BE2C (cell line): ENCODE measurements around the gene CBFA2T3.

ENCODE experiments used
- DNase-seq: peaks from one replicate; pipeline ENCODE4 v3.0.0-alpha.2; 2020
- H3K27me3 ChIP-seq: fragments of 250-450 bp; sonication (Bioruptor Pico); 2 replicates; pipeline ENCODE4 v1.5.1; 2020; ENCODE audit warnings: mild to moderate bottlenecking
- H3K36me3 ChIP-seq: fragments of 250-450 bp; sonication (Bioruptor Pico); 2 replicates; pipeline ENCODE4 v1.5.1; 2020; ENCODE audit warnings: mild to moderate bottlenecking
- H3K4me1 ChIP-seq: fragments of 250-450 bp; sonication (Bioruptor Pico); 2 replicates; pipeline ENCODE4 v1.5.1; 2020
- H3K4me3 ChIP-seq: 2 replicates; pipeline ENCODE4 v1.5.1; 2011; ENCODE audit warnings: low read depth, low read length
- H3K9me3 ChIP-seq: fragments of 250-450 bp; sonication (Bioruptor Pico); 2 replicates; pipeline ENCODE4 v1.5.1; 2020
- TF ChIP-seq, protein P1 (sequence below): IDR thresholded peaks from 2 replicates; pipeline ENCODE4 v1.5.1; 2012; ENCODE audit warnings: mild to moderate bottlenecking, low read depth, low read length

Gene CBFA2T3

DNA sequence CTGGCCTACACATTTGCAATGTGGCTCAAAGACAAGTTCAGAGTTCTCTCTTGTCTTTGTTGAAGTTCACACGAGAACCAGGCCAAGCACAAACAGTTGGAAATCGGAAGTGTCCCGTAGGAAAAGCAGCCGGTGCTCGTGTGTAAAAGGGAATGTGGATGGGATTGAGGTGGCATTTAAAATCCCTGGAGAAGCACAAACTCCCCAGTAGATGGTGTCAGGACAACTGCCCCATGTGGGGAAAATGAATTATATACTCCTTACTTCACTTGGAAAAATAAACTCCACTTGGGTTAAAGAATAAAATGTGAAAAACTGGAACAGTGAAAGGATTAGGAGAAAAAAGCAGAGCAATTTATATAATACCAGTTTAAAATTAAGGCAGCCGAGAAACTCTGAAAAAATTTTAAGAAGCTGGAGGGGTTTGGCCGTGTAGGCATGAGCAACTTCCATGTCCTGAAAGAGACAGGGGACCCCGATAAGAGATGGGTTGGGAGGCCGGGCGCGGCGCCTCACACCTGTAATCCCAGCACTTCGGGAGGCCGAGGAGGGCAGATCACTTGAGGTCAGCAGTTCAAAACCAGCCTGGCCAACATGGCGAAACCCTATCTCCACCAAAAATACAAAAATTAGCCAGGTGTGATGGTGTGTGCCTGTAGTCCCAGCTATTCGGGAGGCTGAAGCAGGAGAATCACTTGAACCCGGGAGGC is 28.1 kb downstream of the CBFA2T3 start:
- no peak overlapping the region for H3K4me3 ChIP-seq
- TF ChIP-seq, protein P1, sequence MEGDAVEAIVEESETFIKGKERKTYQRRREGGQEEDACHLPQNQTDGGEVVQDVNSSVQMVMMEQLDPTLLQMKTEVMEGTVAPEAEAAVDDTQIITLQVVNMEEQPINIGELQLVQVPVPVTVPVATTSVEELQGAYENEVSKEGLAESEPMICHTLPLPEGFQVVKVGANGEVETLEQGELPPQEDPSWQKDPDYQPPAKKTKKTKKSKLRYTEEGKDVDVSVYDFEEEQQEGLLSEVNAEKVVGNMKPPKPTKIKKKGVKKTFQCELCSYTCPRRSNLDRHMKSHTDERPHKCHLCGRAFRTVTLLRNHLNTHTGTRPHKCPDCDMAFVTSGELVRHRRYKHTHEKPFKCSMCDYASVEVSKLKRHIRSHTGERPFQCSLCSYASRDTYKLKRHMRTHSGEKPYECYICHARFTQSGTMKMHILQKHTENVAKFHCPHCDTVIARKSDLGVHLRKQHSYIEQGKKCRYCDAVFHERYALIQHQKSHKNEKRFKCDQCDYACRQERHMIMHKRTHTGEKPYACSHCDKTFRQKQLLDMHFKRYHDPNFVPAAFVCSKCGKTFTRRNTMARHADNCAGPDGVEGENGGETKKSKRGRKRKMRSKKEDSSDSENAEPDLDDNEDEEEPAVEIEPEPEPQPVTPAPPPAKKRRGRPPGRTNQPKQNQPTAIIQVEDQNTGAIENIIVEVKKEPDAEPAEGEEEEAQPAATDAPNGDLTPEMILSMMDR, result peak; percentile 20; the same call in 1 of the 2 replicates
- no peaks in the 10 kb centered on the region for H3K36me3 ChIP-seq
- DNase-seq, result no peak
- peaks cover 87% of the 10 kb centered on the region for H3K27me3 ChIP-seq
- H3K9me3 ChIP-seq, result no peaks in the 10 kb centered on the region
- no peaks in the 10 kb centered on the region for H3K4me1 ChIP-seq

GRCh38 chr16:88945473-88945872 is 31.5 kb downstream of the CBFA2T3 start:
- peaks cover 92% of the 10 kb centered on the region for H3K27me3 ChIP-seq
- H3K36me3 ChIP-seq, result no peaks in the 10 kb centered on the region
- no peak for DNase-seq

DNA sequence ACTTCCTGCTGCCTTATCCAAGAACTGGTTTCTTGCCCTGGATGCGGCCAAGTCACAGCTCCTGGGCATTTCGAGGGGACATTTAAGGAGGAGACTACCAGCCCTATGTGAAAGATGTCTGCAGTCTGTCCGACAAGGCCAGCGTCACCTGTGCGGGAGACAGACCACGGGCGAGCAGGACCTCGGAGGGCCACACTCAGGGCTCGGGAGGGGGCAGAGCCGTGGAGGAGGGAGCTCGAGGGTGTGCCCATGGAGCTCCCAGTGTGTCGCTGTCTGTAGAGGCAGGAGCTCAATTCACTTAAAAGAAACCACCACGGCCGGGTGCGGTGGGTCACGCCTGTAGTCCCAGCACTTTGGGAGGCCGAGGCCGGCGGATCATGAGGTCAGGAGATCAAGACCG is 33.3 kb downstream of the CBFA2T3 start:
- no peak overlapping the region for H3K4me3 ChIP-seq
- DNase-seq, result no peak
- H3K9me3 ChIP-seq, result no peaks in the 10 kb centered on the region
- no peaks in the 10 kb centered on the region for H3K36me3 ChIP-seq
- peaks cover 98% of the 10 kb centered on the region for H3K27me3 ChIP-seq
- no peaks in the 10 kb centered on the region; the same call in 1 of the 2 replicates for H3K4me1 ChIP-seq
- TF ChIP-seq, protein P1, result no peak

More at GRCh38 chr16:88945473-88945872, 31.5 kb downstream of the CBFA2T3 start:
- TF ChIP-seq, protein P1, result no peak
- Histone ChIP-seq H3K9me3 (no peaks in the 10 kb centered on the region), H3K4me1 (no peaks in the 10 kb centered on the region), H3K4me3 (no peak overlapping the region)

- no peak for DNase-seq
- no peak overlapping the region for H3K4me3 ChIP-seq
- H3K9me3 ChIP-seq, result no peaks in the 10 kb centered on the region
- H3K36me3 ChIP-seq, result no peaks in the 10 kb centered on the region
- TF ChIP-seq, protein P1, result no peak
- no peaks in the 10 kb centered on the region; the same call in 1 of the 2 replicates for H3K4me1 ChIP-seq
- H3K27me3 ChIP-seq, result peaks cover 98% of the 10 kb centered on the region
These were observed 33.8 kb downstream of the CBFA2T3 start for GRCh38 chr16:88943131-88943664.

DNA sequence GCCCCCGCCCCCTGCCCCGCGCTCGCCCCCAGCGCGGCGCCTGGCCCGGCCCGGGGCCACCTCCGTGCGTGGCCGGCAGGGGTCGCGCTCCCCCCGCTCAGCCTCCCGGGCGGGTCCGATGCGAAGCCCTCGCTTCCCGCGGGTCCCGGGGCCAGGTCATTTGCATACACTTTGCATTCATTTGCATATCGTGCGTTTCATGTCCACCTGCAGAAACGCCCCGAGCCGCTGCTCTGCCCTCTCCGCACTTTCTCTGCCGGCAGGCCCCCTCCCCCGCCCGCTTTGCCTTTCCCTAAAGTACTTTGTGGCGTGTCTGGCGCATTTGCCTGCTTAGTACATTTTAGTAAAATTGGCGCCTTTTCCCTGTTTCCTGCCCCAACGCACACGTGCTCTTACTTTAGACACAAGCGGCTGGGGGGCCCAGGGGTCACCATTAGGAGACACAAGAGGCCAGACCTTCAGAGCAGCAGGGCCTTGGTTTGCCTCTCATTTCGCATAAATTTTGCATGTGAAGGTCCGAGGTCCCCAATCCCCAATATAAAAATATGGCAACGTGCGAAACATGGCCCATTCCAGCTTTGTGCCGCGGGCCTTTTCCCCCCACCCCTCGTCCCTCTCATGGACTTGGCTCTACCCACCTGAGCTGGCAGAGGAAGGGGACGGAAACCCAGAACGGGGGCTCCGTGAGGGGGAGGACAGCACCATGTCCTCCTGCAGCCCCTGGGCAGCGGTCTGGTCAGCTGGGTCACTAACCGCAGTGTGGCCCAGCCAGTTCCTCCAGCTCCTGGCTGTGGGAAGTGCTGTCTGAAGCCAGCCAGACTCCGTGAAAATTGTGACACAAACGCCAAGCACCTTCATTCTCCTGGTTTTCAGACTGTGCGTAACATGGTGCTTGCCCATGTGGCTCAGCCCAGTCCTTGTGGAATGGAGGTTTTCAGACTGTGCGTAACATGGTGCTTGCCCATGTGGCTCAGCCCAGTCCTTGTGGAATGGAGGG is 34.8 kb downstream of the CBFA2T3 start:
- DNase-seq, result peak; percentile 69
- H3K4me1 ChIP-seq, result no peaks in the 10 kb centered on the region; the same call in 1 of the 2 replicates
- no peaks in the 10 kb centered on the region for H3K9me3 ChIP-seq
- H3K36me3 ChIP-seq, result no peaks in the 10 kb centered on the region
- TF ChIP-seq, protein P1, result peak; percentile 53
- peaks cover 98% of the 10 kb centered on the region for H3K27me3 ChIP-seq
- no peak overlapping the region for H3K4me3 ChIP-seq
